Panc1 (cell line): Measurements from ENCODE around the gene EYS. TPM values are rescaled to one million over a fixed set of nuclear protein-coding genes. Genes with fewer than 3 reads are reported as not detected.

ENCODE experiments used
- ATAC-seq: fragments of 200-7000 bp; cut with Tn5 transposase; 2 replicates; pipeline ENCODE4 v1.9.1; 2020; ENCODE audit warnings: mild to moderate bottlenecking, moderate library complexity
- BruUV-seq: library from RNA; stranded (reverse); fragments of 400-500 nt; replicated peaks from 2 replicates; lab custom pipeline; 2021; lab: Mats Ljungman, UMichigan
- CTCF ChIA-PET: fragments of 300-600 bp; sonication (Branson Sonifier 250); formaldehyde crosslinking; loops from one replicate; lab custom pipeline; 2022; ENCODE audit warnings: antibody characterized with exemption; lab: Charles Lee
- POLR2A ChIA-PET: fragments of 300-600 bp; sonication (Branson Sonifier 250); formaldehyde crosslinking; loops from one replicate; lab custom pipeline; 2022; ENCODE audit warnings: antibody characterized with exemption; lab: Charles Lee
- DNase-seq: peaks from one replicate; pipeline ENCODE4 v3.0.0-alpha.2; 2010; ENCODE audit warnings: low read depth, low spot score
- H3K27ac ChIP-seq: 2 replicates; pipeline ENCODE4 v1.5.1; 2011; ENCODE audit warnings: mild to moderate bottlenecking, low read length, inconsistent platforms
- H3K27me3 ChIP-seq: fragments of 200-500 bp; sonication (Bioruptor generic); 2 replicates; pipeline ENCODE4 v1.6.0; 2014; ENCODE audit warnings: low read length, inconsistent platforms; ENCODE audit not compliant: control insufficient read depth, insufficient read depth
- H3K36me3 ChIP-seq: fragments of 200-500 bp; sonication (Bioruptor generic); 2 replicates; pipeline ENCODE4 v1.5.1; 2014; ENCODE audit warnings: inconsistent platforms, mild to moderate bottlenecking, low read length, moderate library complexity; ENCODE audit not compliant: control insufficient read depth, insufficient read depth
- H3K4me1 ChIP-seq: 2 replicates; pipeline ENCODE4 v1.5.1; 2011; ENCODE audit warnings: inconsistent platforms, mild to moderate bottlenecking, low read length, moderate library complexity; ENCODE audit not compliant: control insufficient read depth, insufficient read depth
- H3K4me3 ChIP-seq, 2 experiments: 2 replicates each; pipeline ENCODE4 v1.5.1; 2011 to 2012; ENCODE audit warnings: low read depth in 2 of 2, low read length in 2 of 2, mild to moderate bottlenecking in 2 of 2, inconsistent platforms in 1 of 2, moderate library complexity in 1 of 2
- H3K9me3 ChIP-seq: fragments of 200-500 bp; sonication (Bioruptor generic); 2 replicates; pipeline ENCODE4 v1.5.1; 2014; ENCODE audit warnings: low read depth, mild to moderate bottlenecking, inconsistent platforms, low read length, moderate library complexity; ENCODE audit not compliant: control insufficient read depth, insufficient read depth
- CTCF ChIP-seq: fragments of 450-650 bp; IDR thresholded peaks from 2 replicates; pipeline ENCODE4 v1.5.1; 2017; ENCODE audit warnings: mild to moderate bottlenecking
- POLR2AphosphoS5 ChIP-seq: IDR thresholded peaks from 2 replicates; pipeline ENCODE4 v1.6.1; 2012; ENCODE audit warnings: mild to moderate bottlenecking, low read depth, low read length, moderate library complexity
- REST ChIP-seq, 2 experiments: IDR thresholded peaks; 2 replicates each; pipeline ENCODE4 v1.6.1; 2011 to 2012; ENCODE audit warnings: low read depth in 2 of 2, control low read depth in 1 of 2, low read length in 1 of 2, mild to moderate bottlenecking in 1 of 2, moderate library complexity in 1 of 2; ENCODE audit not compliant: insufficient read depth in 1 of 2
- SIN3A ChIP-seq: IDR thresholded peaks from 2 replicates; pipeline ENCODE4 v1.6.1; 2012; ENCODE audit warnings: low read depth, mild to moderate bottlenecking, low read length, moderate library complexity, borderline replicate concordance; ENCODE audit not compliant: insufficient read depth
- TCF7L2 ChIP-seq: IDR thresholded peaks from 2 replicates; pipeline ENCODE4 v1.6.1; 2011; ENCODE audit warnings: mild to moderate bottlenecking, low read depth, low read length, inconsistent platforms
- in situ Hi-C: cut with HindIII; loops from 2 replicates; pipeline ENCODE4 v1.10.0; 2016; ENCODE audit warnings: low sequenced_read_pairs, low pct_unique_long_range_greater_than_20kb
- intact Hi-C: fragments of 100-400 bp; cut with micrococcal nuclease; formaldehyde crosslinking; loops from one replicate; pipeline ENCODE4 v1.10.0; 2022; ENCODE audit not compliant: unreplicated experiment
- total RNA-seq: library from RNA; stranded (reverse); gene quantifications from one replicate; pipeline ENCODE4 v1.2.1, GENCODE V29; 2021; ENCODE audit not compliant: unreplicated experiment

Gene EYS
- total RNA-seq, 1 experiment from 2014 or later: not detected

GRCh38 chr6:65112435-65112834, 594.6 kb downstream of the EYS start:
- TF ChIP-seq POLR2AphosphoS5 (no peak), CTCF (no peak), TCF7L2 (no peak), REST (IDR thresholded peaks at IDR 0.05; ENCODE audit: insufficient read depth in 1 of 2, low read depth in 2 of 2, low read length in 1 of 2) (no peak), SIN3A (no peak)
- H3K4me3 ChIP-seq: no peak overlapping the region
- intact Hi-C loops: no loop called here
- no peaks in the 10 kb centered on the region for H3K4me1 ChIP-seq
- H3K27me3 ChIP-seq: no peaks in the 10 kb centered on the region
- no peak for DNase-seq
- ATAC-seq: no peak
- in situ Hi-C loops: no loop called here
- no peaks in the 10 kb centered on the region for H3K36me3 ChIP-seq
- ChIA-PET POLR2A (no interaction called here), CTCF (no interaction called here)
- no peaks in the 10 kb centered on the region for H3K9me3 ChIP-seq
- no TSS peak for BruUV-seq
- no peak overlapping the region for H3K27ac ChIP-seq

GRCh38 chr6:65110031-65110430, 597.0 kb downstream of the EYS start:
- intact Hi-C loops (no loop called here), in situ Hi-C loops (no loop called here)
- no peak for TF ChIP-seq CTCF
- TF ChIP-seq REST (IDR thresholded peaks at IDR 0.05; ENCODE audit: insufficient read depth in 1 of 2, low read depth in 2 of 2, low read length in 1 of 2): no peak
- TF ChIP-seq TCF7L2: no peak
- TF ChIP-seq SIN3A: no peak
- TF ChIP-seq POLR2AphosphoS5: no peak
- ATAC-seq (no peak), DNase-seq (no peak)
- H3K4me3 ChIP-seq: no peak overlapping the region
- H3K9me3 ChIP-seq: no peaks in the 10 kb centered on the region
- no peaks in the 10 kb centered on the region for H3K36me3 ChIP-seq
- CTCF ChIA-PET: no interaction called here
- POLR2A ChIA-PET: no interaction called here
- BruUV-seq: no TSS peak
- no peaks in the 10 kb centered on the region for H3K27me3 ChIP-seq
- H3K4me1 ChIP-seq: no peaks in the 10 kb centered on the region
- no peak overlapping the region for H3K27ac ChIP-seq
